ENCODE data around the gene GPI.
"Not testable (repeated sequence)": the region's sequence is repeated elsewhere in the genome, so short reads cannot be mapped to it uniquely, and the experiment has no call there.

The GPI gene

GRCh38 chr19:34368338-34368737 is 3.3 kb downstream of the GPI start:
- DNase-seq, result no peak

GRCh38 chr19:34369166-34369565 is 4.2 kb downstream of the GPI start:
- not testable (repeated sequence) for DNase-seq

- DNase-seq, result no peak
Measured at GRCh38 chr19:34370117-34370516, 5.1 kb downstream of the GPI start.

GRCh38 chr19:34370983-34371382 is 6.0 kb downstream of the GPI start:
- no peak for DNase-seq

- no peak for DNase-seq
Measured at GRCh38 chr19:34373601-34374288, 8.7 kb downstream of the GPI start.

GRCh38 chr19:34375598-34375997 is 10.6 kb downstream of the GPI start:
- DNase-seq, result no peak

- no peak for DNase-seq
Measured at GRCh38 chr19:34380639-34381241, 15.7 kb downstream of the GPI start.

GRCh38 chr19:34381399-34382251 is 16.6 kb downstream of the GPI start:
- DNase-seq, result no peak

- no peak for DNase-seq
Measured at GRCh38 chr19:34382471-34382870, 17.5 kb downstream of the GPI start.

- no peak for DNase-seq
Measured at GRCh38 chr19:34383599-34383998, 18.6 kb downstream of the GPI start.

GRCh38 chr19:34386645-34387445 is 21.8 kb downstream of the GPI start:
- DNase-seq, result no peak

- DNase-seq, result no peak
Measured at GRCh38 chr19:34387446-34387810, 22.4 kb downstream of the GPI start.

- not testable (repeated sequence) for DNase-seq
Measured at GRCh38 chr19:34388745-34389144, 23.7 kb downstream of the GPI start.

- DNase-seq, result no peak
Measured at GRCh38 chr19:34391813-34392212, 26.8 kb downstream of the GPI start.

- DNase-seq, result no peak
Measured at GRCh38 chr19:34393031-34393430, 28.0 kb downstream of the GPI start.

GRCh38 chr19:34393629-34394028 is 28.6 kb downstream of the GPI start:
- no peak for DNase-seq

- DNase-seq, result no peak
Measured at GRCh38 chr19:34397853-34398252, 32.9 kb downstream of the GPI start.

GRCh38 chr19:34399886-34400285 is 34.9 kb downstream of the GPI start:
- no peak for DNase-seq

- DNase-seq, result not testable (repeated sequence)
Measured at GRCh38 chr19:34400844-34401243, 35.8 kb downstream of the GPI start.

- DNase-seq, result no peak
Measured at GRCh38 chr19:34402074-34402600, 37.1 kb downstream of the GPI start.

- DNase-seq, result no peak
Measured at GRCh38 chr19:34403784-34404108, 38.8 kb downstream of the GPI start.

- peak; percentile 84 to 95 for DNase-seq
Measured at GRCh38 chr19:34404109-34404909, 39.3 kb downstream of the GPI start, which contains the start of gene PDCD2L. PDCD2L (plus strand) TSS chr19:34404399; CDS start chr19:34404431, 32 bp downstream.

Measured in NCI-H446 (cell line).